Parathyroid adenoma (tissue), 2 donors: ENCODE measurements around the gene ZNF479.
"Not testable (repeated sequence)": the region's sequence is repeated elsewhere in the genome, so short reads cannot be mapped to it uniquely, and the experiment has no call there.

Experiments used
- H2AFZ ChIP-seq: fragments of 300-600 bp; sonication (generic); one replicate; pipeline ENCODE4 v1.7.0; 2017; ENCODE audit warnings: antibody characterized with exemption, mild to moderate bottlenecking
- H3K27ac ChIP-seq: fragments of 300-600 bp; sonication (generic); one replicate; pipeline ENCODE4 v1.7.0; 2017
- H3K27me3 ChIP-seq: fragments of 300-600 bp; sonication (generic); one replicate; pipeline ENCODE4 v1.7.0; 2017; ENCODE audit warnings: low read length; ENCODE audit not compliant: control insufficient read depth, insufficient read depth
- H3K36me3 ChIP-seq: fragments of 300-600 bp; sonication (generic); one replicate; pipeline ENCODE4 v1.7.0; 2017; ENCODE audit warnings: low read length; ENCODE audit not compliant: control insufficient read depth, insufficient read depth
- H3K4me1 ChIP-seq: fragments of 300-600 bp; sonication (generic); one replicate; pipeline ENCODE4 v1.7.0; 2017; ENCODE audit warnings: control low read depth
- H3K4me2 ChIP-seq: fragments of 300-600 bp; sonication (generic); one replicate; pipeline ENCODE4 v1.7.0; 2017; ENCODE audit warnings: low read length
- H3K4me3 ChIP-seq: fragments of 300-600 bp; sonication (generic); one replicate; pipeline ENCODE4 v1.7.0; 2017; ENCODE audit warnings: low read depth, low read length
- H3K79me2 ChIP-seq: fragments of 300-600 bp; sonication (generic); one replicate; pipeline ENCODE4 v1.7.0; 2017; ENCODE audit warnings: control low read depth
- H3K9ac ChIP-seq: fragments of 300-600 bp; sonication (generic); one replicate; pipeline ENCODE4 v1.7.0; 2017; ENCODE audit warnings: mild to moderate bottlenecking
- H3K9me3 ChIP-seq: fragments of 300-600 bp; sonication (generic); one replicate; pipeline ENCODE4 v1.7.0; 2017; ENCODE audit warnings: low read length; ENCODE audit not compliant: control insufficient read depth
- CTCF ChIP-seq: fragments of 300-600 bp; sonication (generic); IDR thresholded peaks from one replicate; pipeline ENCODE4 v1.7.0; 2017; ENCODE audit warnings: antibody characterized with exemption, mild to moderate bottlenecking
- donor health status: primary hyperparathyroidism.

The ZNF479 gene

GRCh38 chr7:57177856-57178767, 45.9 kb upstream of the ZNF479 start:
- Histone ChIP-seq H3K4me1 (no peaks in the 10 kb centered on the region), H3K27me3 (no peaks in the 10 kb centered on the region), H3K27ac (no peak overlapping the region), H3K79me2 (no peaks in the 10 kb centered on the region), H3K36me3 (no peaks in the 10 kb centered on the region), H3K4me2 (no peak overlapping the region), H3K9me3 (no peaks in the 10 kb centered on the region), H2AFZ (no peak overlapping the region), H3K4me3 (no peak overlapping the region), H3K9ac (no peak overlapping the region)
- TF ChIP-seq CTCF, result no peak

GRCh38 chr7:57176928-57177635, 44.8 kb upstream of the ZNF479 start:
- Histone ChIP-seq H3K36me3 (no peaks in the 10 kb centered on the region), H3K9me3 (no peaks in the 10 kb centered on the region), H3K79me2 (no peaks in the 10 kb centered on the region), H3K4me1 (no peaks in the 10 kb centered on the region), H3K9ac (no peak overlapping the region), H3K4me2 (no peak overlapping the region), H3K4me3 (no peak overlapping the region), H3K27me3 (no peaks in the 10 kb centered on the region), H2AFZ (no peak overlapping the region), H3K27ac (no peak overlapping the region)
- TF ChIP-seq CTCF, result no peak

GRCh38 chr7:57165285-57165899, 33.2 kb upstream of the ZNF479 start:
- no peaks in the 10 kb centered on the region for H3K27me3 ChIP-seq
- H3K4me3 ChIP-seq, result no peak overlapping the region
- H3K27ac ChIP-seq, result no peak overlapping the region
- H3K9ac ChIP-seq, result no peak overlapping the region
- no peak overlapping the region for H3K4me2 ChIP-seq
- no peak for TF ChIP-seq CTCF
- no peaks in the 10 kb centered on the region for H3K9me3 ChIP-seq
- no peaks in the 10 kb centered on the region for H3K4me1 ChIP-seq
- no peak overlapping the region for H2AFZ ChIP-seq
- no peaks in the 10 kb centered on the region for H3K36me3 ChIP-seq
- H3K79me2 ChIP-seq, result no peaks in the 10 kb centered on the region

- not testable (repeated sequence) for H3K27ac ChIP-seq, H3K9me3 ChIP-seq, H2AFZ ChIP-seq, H3K27me3 ChIP-seq, H3K9ac ChIP-seq, H3K79me2 ChIP-seq, H3K36me3 ChIP-seq, H3K4me2 ChIP-seq, H3K4me1 ChIP-seq, H3K4me3 ChIP-seq
Measured at GRCh38 chr7:57120123-57120784, 12.0 kb downstream of the ZNF479 start.
